Measurements from ENCODE around the gene CMSS1.

Gene CMSS1

GRCh38 chr3:99808163-99808794 is 9.4 kb upstream of the CMSS1 start:
- peak; percentile 97 for TF ChIP-seq CTCF (conservative IDR thresholded peaks at IDR 0.05; ENCODE audit: control insufficient read depth, insufficient read depth, low read depth, low read length)
- peak; percentile 83 for DNase-seq (ENCODE audit: low read depth)
- H3K4me3 ChIP-seq (ENCODE audit: control insufficient read depth, low read depth, low read length) = no peak overlapping the region

- no peak for TF ChIP-seq CTCF (conservative IDR thresholded peaks at IDR 0.05; ENCODE audit: control insufficient read depth, insufficient read depth, low read depth, low read length)
- no peak for DNase-seq (ENCODE audit: low read depth)
- no peak overlapping the region for H3K4me3 ChIP-seq (ENCODE audit: control insufficient read depth, low read depth, low read length)
These were observed 8.1 kb upstream of the CMSS1 start for GRCh38 chr3:99809565-99809964.

DNA sequence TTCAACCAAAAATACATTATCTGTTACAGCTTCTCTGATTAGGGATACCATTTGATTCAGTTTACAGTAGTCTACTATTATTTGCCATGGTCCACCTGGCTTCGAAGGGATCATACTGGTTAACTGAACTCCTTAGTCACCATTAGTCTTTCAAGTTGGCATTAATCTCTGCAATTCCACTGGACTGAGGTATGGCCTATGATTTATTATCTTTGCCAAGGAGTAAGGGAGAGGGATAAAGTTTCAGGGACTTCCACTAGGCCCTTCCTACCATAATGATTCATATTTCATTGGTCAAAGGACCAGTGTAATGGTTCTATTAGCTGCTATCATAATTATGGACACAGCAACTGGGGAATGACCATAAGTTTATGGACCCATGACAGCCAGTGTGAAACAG is 7.3 kb upstream of the CMSS1 start:
- no peak for TF ChIP-seq CTCF (conservative IDR thresholded peaks at IDR 0.05; ENCODE audit: control insufficient read depth, insufficient read depth, low read depth, low read length)
- H3K4me3 ChIP-seq (ENCODE audit: control insufficient read depth, low read depth, low read length) = no peak overlapping the region
- no peak for DNase-seq (ENCODE audit: low read depth)

- H3K4me3 ChIP-seq (ENCODE audit: control insufficient read depth, low read depth, low read length) = peak overlapping the region; percentile 73
- TF ChIP-seq CTCF (conservative IDR thresholded peaks at IDR 0.05; ENCODE audit: control insufficient read depth, insufficient read depth, low read depth, low read length) = no peak
- DNase-seq (ENCODE audit: low read depth) = no peak
These were observed 620 bp upstream of the CMSS1 start for GRCh38 chr3:99817047-99817436.

DNA sequence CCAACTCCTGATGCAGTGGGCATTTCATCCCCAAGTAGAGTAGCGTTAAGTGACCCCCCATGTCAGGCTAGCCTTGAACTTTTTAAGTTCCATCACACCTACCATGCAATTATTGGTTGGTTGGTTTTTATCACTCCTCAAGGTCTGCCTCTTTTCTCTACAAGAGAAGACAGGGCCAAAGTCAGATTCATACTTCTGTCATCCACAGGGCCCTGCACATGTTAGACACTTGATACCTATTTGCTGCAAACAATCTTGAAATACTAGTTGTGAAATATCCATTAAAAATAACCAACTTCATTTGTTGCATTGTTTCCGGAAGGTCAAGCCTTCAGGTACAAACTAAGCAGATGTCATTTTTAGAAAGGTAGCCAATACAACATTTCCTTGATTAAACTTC is 1.2 kb downstream of the CMSS1 start:
- TF ChIP-seq CTCF (conservative IDR thresholded peaks at IDR 0.05; ENCODE audit: control insufficient read depth, insufficient read depth, low read depth, low read length) = no peak
- peak overlapping the region; percentile 73 for H3K4me3 ChIP-seq (ENCODE audit: control insufficient read depth, low read depth, low read length)
- DNase-seq (ENCODE audit: low read depth) = no peak

- no peak for DNase-seq (ENCODE audit: low read depth)
- no peak for TF ChIP-seq CTCF (conservative IDR thresholded peaks at IDR 0.05; ENCODE audit: control insufficient read depth, insufficient read depth, low read depth, low read length)
- no peak overlapping the region for H3K4me3 ChIP-seq (ENCODE audit: control insufficient read depth, low read depth, low read length)
These were observed 6.4 kb downstream of the CMSS1 start for GRCh38 chr3:99823723-99824711.
